Uterus (tissue), 2 donors: ENCODE data around the gene CDT1.

Experiments
- POLR2A ChIP-seq, 2 donors: fragments of 450-650 bp; IDR thresholded peaks; one replicate each; pipeline ENCODE4 v1.6.1; 2016; ENCODE audit warnings: antibody characterized with exemption in 2 of 2, mild to moderate bottlenecking in 1 of 2, moderate library complexity in 1 of 2
- TF ChIP-seq, protein P1 (sequence below), 4 experiments: fragments of 200-600 bp in 2 of 4; fragments of 450-650 bp in 2 of 4; sonication (generic) in 2 of 4; IDR thresholded peaks; one replicate each; pipeline ENCODE4 v1.5.1; 2016 to 2019; ENCODE audit warnings: antibody characterized with exemption in 4 of 4, mild to moderate bottlenecking in 2 of 4, moderate library complexity in 1 of 4

DNA sequence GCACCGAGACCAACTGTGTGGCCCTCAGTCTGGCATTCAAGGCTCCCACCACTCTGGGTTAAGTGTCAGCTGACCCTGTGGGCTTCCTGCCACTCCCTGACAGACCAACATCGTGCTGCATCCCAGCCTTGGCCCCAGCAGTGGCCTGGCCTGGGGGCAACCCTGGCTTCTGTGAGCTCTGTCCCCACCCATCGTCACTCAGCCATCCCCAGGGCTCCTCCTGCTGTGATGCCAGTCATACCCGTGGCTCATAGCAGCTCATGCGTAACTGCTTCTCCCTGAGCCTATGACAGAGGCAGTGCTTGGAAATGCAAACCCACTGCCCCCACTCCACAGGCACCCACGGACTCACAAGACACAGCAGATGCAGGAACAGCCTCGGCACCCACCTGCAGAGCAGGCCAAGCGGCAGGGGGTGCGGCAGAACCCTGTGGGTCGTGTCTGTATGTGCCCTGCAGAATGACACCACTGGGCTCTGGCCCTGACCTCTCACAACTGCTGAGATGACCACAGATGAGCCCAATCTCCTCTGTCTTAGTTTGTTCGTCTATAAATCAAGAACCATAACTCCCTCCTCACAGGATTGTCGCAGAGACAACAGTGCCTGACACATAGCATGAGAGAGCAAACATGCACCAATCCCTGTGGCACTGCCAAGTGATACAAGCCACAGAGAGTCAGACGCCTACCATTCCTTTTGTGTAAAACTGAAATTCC lies 45.2 kb upstream of the CDT1 start:
- TF ChIP-seq POLR2A (IDR thresholded peaks at IDR 0.05): no peak
- TF ChIP-seq, protein P1, sequence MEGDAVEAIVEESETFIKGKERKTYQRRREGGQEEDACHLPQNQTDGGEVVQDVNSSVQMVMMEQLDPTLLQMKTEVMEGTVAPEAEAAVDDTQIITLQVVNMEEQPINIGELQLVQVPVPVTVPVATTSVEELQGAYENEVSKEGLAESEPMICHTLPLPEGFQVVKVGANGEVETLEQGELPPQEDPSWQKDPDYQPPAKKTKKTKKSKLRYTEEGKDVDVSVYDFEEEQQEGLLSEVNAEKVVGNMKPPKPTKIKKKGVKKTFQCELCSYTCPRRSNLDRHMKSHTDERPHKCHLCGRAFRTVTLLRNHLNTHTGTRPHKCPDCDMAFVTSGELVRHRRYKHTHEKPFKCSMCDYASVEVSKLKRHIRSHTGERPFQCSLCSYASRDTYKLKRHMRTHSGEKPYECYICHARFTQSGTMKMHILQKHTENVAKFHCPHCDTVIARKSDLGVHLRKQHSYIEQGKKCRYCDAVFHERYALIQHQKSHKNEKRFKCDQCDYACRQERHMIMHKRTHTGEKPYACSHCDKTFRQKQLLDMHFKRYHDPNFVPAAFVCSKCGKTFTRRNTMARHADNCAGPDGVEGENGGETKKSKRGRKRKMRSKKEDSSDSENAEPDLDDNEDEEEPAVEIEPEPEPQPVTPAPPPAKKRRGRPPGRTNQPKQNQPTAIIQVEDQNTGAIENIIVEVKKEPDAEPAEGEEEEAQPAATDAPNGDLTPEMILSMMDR (IDR thresholded peaks at IDR 0.05): no peak
